Retina (tissue), 1 donor: ENCODE measurements around the gene CDC14A.
A peak's percentile ranks its signal among the peaks of the same experiment; 100 is the strongest.

Experiments
- DNase-seq: peaks from one replicate; pipeline ENCODE4 v3.0.0-alpha.2; 2016

The CDC14A gene

DNA sequence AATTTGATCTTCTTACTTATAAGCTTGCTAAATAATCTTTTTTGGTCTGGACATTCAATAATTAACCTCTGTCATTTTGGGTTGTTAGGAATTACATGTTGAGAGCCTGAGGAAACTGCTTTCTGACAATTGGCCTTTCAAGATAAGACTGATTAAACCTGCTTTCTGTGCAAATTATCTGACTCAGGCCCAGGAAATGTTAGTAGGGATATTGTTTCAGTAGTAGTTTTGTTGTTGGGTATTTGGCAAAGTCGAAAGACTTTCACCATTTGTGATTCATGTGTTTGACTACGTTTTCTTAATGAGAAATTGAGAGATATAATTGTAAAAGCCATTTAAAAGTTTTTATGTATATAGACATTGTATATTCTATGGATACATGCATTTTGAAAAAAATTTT lies 104.6 kb downstream of the CDC14A start:
- DNase-seq = no peak

DNA sequence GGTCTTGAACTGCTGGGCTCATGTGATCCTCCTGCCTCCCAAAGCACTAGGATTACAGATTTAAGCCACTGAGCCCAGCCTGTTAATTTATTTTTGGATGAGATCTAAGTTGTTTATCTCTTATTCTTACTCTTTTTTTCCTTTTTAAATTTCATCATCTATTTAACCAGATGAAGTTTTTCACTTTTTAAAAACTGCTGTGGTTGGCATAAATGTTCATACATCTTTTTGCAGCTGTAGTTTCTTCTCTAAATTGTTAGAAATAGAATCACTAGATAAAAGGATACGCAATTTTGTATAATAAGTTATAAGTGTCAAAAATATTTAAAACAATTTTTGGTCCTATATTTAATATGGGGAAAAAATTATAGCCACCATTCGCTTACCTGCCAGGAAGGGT lies 105.4 kb downstream of the CDC14A start:
- DNase-seq = no peak

DNA sequence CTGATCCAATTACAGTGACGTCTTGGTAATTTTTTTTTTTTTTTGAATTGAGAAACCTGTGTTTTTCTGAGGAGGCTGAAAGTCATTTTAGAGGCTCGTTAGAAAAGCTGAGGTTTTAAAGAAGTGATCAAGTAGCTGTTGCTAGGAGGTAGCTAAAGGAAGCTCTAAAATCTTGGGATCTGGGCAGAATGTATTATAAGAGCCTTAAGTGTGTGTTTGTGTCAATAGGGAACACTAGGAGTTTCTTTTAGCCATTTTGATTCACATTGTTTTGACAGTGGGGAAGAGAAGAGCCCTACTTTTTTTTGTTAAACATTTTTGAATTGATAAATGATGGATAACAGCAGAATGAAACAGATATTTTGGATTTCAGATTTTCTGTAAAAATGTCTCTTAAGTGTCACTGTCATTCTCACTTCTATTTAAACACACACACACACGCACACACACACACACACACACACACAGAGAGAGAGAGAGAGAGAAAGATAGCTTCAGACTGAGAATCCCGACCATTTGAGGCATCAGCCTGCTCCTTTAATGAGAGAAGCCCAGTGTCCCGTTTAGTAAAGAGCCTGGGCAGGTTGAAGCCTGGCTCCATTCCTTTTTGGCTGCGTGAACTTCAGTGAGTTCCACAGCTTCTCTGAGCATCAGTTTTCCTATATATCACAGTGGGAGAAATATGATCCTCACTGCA lies 106.5 kb downstream of the CDC14A start:
- DNase-seq = no peak

DNA sequence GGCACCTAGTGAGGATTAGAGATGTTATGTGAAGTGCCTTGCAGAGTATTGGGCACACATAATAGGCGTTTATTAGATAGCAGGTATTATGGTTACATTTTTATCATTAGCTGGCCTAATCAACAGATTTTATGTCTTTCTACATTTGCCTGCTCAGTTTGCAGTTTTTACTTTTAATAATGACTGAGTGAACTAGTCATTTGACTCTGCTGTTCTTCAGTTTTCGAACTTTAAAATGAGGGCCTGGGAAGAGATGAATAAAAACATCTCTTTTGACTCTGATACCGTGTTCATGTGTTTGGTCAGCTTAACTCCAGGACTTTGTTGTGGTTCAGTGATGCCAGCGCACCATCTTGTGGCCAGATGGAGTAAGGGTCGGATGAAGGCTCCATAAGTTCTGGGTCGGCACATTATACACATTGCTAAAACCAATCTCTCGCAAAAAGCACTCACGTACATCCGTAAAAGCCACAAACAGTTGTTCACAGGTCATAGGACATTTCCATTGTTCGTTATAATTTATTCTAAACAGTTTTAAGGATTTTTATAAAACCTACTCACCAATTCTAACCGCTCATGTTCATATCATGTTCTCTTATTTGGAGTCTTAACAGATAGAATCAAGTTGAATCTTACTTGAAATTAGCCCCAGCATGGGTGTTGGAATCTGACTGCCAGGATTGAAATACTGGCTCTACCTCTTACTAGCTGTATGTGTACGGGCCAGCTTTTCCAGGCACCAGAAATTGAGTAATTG lies 107.2 kb downstream of the CDC14A start:
- DNase-seq = peak; percentile 76

DNA sequence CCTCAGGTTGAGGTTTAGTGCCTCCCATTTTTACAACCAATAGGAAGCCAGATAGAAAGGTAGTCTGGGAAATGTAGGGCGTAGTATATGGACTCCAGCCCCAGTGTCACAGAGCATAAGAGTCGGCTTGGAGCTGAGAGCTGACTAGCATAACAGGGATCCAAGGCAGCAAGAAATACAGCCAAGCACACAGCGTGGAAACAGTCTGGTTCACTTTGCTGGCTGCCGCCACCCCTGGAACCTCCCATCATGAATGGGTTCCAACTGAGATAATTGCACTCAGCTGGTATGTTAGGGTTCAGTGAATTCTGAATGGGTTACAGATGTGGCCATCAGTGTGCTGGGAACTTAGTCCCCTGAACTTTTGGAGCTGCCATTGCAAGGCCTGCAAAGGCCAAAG lies 108.9 kb downstream of the CDC14A start:
- peak; percentile 14 for DNase-seq

DNA sequence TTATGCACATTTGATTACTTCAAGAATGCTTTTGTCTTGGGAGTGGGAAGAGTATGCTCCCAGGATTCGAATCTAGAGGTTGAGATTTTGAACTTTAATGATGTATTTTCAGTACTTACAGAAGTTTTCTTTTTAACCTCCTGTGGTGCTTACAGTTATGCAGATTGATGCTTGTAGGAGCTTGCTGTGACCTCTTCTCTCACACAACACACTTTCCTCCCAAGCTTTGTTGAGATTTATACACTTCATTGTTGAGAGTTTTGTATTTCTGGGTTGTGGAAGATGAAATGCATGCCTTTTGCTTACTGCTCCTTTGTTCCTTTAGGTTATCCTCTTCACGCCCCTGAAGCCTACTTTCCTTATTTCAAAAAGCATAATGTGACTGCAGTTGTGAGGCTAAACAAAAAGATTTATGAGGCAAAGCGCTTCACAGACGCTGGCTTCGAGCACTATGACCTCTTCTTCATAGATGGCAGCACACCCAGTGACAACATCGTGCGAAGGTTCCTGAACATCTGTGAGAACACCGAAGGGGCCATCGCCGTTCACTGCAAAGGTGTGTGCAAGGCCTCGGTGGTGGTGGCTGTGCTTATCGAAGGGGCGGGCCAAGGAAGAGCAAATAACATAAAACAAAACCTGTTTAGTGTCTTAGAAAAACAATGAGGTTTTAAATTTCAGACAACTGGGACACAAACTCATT lies 110.2 kb downstream of the CDC14A start:
- DNase-seq = no peak

DNA sequence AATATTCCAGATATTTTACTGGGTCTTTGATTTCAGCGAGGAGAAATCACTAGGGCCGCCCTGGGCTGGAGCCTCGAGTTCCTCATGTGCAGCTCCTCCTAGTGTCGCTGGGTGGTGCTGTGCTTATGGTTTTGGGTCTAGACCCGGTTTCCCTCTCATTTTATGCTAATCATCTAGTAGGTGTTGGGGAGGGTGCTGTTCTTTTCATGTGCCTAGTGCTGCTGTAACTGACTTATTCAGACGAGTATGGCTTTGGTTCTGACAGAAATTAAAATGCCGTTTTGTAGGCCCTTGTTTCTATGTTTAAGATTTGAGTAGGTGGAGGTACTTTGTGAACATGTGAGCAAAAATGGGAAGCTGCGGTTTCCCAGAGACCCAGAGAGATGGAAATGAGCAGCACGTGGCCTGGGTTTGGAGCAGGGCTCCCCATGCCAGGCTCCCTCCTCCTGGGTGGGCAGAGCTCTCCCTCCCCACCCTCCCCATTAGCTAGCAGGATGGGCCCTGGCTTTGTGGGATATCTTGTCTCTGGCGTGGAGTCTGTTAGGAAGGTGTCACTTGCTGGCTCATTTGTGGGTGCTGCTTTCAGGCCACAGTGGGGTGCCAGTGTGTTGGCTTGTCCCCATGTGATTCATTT lies 111.6 kb downstream of the CDC14A start:
- DNase-seq = peak; percentile 45

DNA sequence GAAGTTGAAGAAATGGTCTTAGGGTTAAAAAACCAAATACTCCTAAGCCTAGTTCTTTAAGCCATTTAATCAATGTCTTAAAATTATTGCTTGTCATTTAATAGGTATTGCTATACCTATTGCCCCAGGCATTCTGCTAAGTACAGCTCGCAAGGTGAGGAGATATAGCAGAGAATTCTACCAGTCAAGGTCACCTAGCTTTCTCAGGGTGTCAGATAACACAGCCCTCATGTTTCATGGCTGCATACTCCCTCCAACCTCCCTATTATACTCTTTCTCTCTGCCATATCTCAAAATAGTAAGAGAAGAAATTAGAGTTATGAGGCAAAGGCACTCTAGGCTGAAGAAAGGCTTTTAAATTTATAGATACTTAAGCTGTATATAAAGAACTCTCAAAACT lies 117.3 kb downstream of the CDC14A start:
- no peak for DNase-seq

DNA sequence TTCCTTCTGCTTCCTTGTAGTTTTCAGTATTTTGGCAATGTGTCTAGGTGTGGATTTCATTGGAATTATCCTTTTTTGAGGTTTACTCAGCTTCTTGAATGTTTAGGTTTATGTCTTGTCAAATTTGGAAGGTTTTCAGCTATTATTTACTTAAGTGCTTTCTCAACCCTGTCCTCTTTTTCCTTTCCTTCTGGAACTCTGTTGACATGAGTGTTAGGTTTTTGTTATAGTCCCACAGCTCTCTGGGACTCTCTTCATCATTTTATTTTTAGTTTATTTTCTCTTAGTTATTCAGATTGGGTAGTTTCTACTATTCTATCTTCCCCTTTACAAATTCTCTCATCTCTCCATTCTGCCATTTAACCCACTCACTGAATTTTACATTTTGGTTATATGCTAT lies 122.5 kb downstream of the CDC14A start:
- no peak for DNase-seq

DNA sequence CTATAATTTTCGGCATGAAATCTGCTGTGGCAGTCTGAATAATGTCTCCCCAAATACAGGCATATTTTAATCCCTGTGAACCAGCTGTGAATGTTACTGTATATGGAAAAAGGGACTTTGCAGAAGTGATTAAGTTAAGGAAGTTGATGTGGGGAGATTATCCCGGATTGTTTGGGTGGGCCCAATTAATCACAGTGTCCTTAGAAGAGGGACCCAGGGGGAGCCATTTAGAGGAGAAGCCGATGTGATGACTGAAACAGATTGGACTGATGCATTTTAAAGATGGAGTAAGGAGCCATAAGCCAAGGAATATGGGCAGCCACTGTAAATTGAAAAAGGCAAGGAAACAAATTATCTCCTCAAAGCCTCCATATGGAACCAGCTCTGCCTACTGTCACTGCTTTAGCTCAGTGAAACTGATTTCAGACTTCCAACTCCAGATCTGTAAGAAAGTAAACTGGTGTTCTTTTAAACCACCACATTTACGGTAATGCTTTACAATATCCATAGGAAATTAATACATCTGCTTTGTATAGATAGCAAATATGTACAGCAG lies 124.5 kb downstream of the CDC14A start:
- DNase-seq = no peak

DNA sequence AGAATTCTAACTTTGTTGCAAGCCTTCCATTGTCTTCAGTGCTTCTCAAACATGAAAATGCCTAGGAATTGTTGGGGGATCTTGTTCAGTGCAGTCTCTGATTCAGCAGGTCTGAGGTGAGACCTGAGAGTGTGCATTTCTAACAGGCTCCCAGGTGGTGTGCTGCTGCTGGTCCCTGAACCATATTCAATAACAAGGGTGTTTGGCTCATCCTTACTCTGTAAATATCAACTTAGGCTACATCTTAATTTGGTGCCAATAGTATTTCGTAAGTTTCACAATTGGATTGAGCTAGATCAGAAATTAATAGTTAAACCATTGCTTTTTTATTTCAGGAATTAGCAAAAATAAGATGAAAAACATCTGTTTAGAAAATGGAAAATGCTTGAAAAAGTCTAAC lies 126.5 kb downstream of the CDC14A start:
- DNase-seq = no peak

DNA sequence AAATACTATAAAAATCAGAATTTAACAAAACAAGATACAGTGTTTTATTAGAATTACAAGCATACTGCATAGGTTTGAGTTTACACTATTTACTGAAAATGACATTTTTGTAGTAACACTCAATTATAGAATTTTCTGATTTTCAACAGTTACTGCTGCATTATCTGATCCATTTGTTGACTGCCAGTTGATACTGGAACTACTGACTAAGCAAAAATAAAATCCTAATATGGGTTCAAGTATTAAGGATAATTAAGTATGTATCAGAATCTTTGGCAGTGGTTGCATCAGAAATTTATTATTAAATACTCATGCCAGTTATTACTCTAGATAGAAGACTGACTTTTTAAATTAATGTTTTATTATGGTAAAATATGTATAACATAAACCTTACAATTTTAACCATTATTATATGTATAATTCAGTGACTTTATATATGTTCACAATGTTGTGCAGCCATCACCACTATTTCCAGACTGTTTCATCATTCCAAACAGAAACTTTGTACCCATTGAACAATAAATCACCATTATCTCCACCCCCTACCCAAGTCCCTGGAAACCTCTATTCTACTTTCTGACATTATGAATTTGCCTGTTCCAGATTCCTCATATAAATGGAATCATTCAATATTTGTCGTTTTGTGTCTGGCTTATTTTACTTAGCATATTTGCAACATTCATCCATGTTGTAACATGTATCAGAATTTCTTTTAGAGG lies 127.5 kb downstream of the CDC14A start:
- no peak for DNase-seq

DNA sequence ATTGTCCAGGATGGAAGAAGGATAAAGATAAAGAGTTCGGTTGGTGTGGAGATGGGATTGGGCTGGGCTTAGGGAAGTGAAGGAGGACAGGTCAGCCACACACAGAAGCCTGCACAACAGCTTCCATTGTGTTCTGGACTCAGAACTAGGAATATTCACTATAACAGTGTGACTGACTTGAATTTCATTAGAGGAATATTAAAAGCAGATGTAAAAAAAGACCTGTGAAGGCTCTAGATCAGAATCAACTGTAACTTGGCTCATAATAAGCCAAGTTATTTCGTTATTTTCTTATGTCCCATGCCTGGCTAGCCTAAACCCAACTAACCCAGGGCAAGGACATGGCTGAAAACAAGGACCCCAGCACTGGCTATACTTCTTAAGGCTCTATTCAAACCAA lies 129.0 kb downstream of the CDC14A start:
- DNase-seq = no peak

DNA sequence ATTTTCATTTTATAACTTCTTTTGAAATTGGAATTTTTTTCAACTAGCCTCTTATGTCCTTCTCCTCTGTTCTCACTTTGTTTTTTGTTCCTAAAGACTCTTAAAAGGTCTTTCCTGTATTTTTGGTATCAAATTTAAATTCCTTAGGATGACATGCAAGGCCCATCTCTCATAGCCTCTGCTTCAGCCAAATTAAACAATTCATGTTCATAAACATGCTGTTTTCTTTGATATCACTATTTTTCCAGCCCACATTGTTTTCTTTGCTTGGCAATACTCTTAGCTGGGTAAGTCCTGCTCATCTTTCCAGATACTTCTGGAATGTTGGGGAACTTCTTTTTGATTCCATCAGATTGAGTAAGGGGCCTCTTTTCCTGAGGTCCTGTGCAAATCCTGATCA lies 129.9 kb downstream of the CDC14A start:
- no peak for DNase-seq

DNA sequence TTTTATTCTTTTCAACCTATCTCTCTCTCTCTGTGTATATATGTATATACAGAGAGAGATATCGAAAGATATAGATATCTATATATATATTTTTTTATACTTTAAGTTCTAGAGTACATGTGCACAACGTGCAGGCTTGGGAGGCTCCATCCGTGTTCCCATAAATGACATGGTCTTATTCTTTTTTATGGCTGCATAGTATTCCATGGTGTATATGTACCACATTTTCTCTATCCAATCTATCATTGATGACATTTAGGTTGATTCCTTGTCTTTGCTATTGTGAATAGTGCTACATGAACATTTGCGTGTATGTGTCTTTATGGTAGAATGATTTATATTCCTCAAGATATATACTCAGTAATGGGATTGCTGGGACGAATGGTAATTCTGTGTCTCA lies 130.4 kb downstream of the CDC14A start:
- DNase-seq = no peak

DNA sequence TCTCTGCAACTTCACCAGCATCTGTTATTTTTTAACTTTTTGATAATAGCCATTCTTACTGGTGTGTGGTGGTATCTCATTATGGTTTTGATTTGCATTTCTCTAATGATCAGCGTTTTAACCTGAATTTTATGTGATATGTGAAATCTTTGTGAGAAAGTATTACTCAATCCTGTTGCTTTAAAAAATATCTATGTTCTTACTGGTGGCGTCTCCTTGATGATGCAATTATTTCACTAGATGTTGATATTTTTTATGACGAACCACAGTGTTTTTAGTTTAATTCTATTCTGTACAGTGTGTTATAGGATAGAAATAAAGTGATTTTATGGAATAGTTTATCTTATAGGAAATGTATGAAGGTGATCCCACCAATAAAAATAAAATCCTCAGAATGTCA lies 130.9 kb downstream of the CDC14A start:
- no peak for DNase-seq

DNA sequence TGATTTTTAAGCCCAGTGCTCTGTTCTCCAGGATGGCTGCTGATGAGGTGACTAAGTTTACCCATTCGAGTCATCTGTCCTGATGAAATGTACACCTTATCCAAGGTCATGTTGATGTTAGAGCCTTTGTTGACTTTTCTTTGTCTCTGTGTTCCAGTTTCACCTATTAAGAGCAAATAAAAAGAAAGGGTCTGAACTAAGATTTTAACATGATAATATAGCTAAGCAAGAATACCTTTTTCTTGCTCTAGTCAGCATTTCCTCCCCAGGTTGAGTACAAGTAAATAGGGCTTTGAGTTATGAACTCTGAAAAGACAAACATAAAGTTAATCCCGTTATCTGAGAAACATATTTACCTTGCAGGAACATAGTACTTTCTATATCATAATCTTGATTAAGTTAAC lies 133.6 kb downstream of the CDC14A start:
- no peak for DNase-seq

DNA sequence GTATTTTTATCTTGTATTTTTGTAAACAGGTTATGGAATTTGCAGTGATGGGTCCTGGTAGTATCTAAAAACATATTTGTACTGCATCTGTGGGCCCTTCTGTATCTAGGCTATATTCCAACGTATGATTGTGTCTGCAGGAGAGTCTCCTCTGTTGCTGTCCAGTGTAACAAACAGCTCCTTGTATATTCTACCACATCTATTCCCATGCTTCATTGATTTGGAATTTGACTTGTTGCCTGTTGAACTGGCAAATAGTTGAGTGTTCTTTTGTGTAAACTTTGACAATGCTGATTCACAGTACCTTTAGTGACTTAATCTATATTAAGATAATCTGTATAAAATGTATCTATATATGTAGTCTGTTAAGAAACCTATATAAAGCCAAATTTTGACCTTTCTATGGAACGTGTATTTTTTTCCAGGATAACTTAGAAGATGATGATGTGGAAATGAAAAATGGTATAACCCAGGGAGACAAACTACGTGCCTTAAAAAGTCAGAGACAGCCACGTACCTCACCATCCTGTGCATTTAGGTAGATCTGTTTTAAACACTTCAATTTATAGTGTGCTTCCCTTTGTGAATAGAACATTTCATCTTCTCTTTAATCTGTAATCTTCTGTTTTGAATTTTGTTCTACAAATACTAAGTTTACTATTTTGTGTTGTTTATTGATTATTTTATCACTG lies 142.2 kb downstream of the CDC14A start:
- no peak for DNase-seq

DNA sequence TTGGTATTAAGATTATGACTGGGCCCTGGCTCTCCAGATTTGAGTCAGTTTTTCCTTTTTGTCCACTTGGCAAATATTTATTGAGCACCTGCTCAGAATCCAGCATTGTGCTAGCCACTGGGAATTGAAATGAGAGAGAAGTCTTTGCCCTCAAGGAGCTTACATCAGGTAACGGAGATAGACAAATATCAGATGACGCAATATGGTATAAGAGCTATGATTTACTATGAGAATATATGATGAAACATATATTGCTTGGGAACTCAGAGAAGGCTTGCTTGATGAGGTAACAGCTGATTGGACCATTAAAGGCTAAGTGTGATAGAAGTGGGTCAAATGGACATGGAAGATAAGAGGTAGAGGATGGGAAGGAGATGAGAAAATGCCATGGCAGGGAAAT lies 144.6 kb downstream of the CDC14A start:
- no peak for DNase-seq

DNA sequence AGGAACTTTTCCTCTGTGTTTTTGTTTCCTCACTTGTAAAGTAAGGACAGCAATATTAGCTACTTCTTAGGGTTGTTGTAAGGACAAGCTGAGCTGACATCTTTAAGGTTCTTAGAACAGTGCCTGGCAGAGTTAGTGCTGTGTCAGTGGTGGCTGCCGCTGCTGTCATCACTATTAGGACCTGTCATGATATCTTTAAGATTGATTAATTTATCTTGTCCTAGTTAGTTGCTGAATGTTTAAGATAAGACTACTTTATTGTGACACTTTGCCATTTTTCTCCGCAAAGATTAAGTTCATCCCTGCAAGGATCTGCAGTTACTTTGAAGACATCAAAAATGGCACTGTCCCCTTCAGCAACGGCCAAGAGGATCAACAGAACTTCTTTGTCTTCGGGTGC lies 145.5 kb downstream of the CDC14A start:
- no peak for DNase-seq

DNA sequence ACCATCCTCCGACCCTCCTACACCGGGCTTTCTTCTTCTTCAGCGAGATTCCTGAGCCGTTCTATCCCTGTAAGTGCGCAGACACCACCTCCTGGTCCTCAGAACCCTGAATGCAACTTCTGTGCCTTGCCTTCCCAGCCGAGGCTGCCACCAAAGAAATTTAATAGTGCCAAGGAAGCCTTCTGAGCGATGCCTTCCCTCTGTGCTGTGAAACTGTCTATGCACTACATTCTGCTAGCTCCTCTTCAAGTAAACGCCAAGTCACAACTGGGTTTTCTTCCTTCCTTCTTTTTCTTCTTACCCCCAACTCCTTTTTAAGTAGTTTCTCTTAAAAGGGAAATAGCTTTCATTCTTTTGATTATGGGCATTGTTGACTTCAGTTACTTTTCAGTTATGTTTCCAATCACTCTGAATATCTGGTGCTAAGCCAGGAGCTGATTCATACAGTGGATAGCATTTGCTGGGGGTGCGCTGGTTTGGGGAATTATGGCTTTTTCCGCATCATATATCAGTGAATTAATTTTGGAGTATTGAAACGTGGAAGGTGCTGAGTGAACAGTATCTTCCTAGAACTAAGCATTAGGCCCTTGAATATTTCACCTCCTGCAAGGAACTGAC lies 147.0 kb downstream of the CDC14A start:
- DNase-seq = no peak
